OCI-LY1 (cell line): ENCODE results near the gene OSBPL1A.

Experiments used
- CTCF ChIP-seq: fragments of 200-600 bp; sonication (generic), shearing (Covaris generic); IDR thresholded peaks from 2 replicates; pipeline ENCODE4 v1.5.1; 2017; ENCODE audit warnings: mild to moderate bottlenecking, antibody characterized with exemption, low read length, moderate library complexity, mixed read lengths
- EZH2 ChIP-seq: fragments of 200-600 bp; sonication (generic), shearing (Covaris generic); IDR thresholded peaks from 2 replicates; pipeline ENCODE4 v1.8.0; 2017; ENCODE audit warnings: borderline replicate concordance, mixed run types, mild to moderate bottlenecking, antibody characterized with exemption, low read length, moderate library complexity, mixed read lengths

GRCh38 chr18:24326211-24326610, 71.4 kb downstream of the OSBPL1A start:
- no peak for TF ChIP-seq CTCF
- no peak for TF ChIP-seq EZH2
